NCI-H1930 (cell line): Measurements from ENCODE around the gene ITGAL.
"Not testable (repeated sequence)": the region's sequence is repeated elsewhere in the genome, so short reads cannot be mapped to it uniquely, and the experiment has no call there.

Experiments used
- DNase-seq, 2 experiments: peaks; one replicate each; lab custom pipeline; 2025; lab: John Stamatoyannopoulos, UW

Gene ITGAL

GRCh38 chr16:30457743-30458560, 14.6 kb upstream of the ITGAL start:
- DNase-seq, result no peak

- DNase-seq, result no peak
Measured at GRCh38 chr16:30458561-30459394, 13.8 kb upstream of the ITGAL start.

GRCh38 chr16:30459456-30459855, 13.1 kb upstream of the ITGAL start:
- no peak for DNase-seq

- not testable (repeated sequence) for DNase-seq
Measured at GRCh38 chr16:30461426-30461825, 11.1 kb upstream of the ITGAL start.

GRCh38 chr16:30464078-30464477, 8.5 kb upstream of the ITGAL start:
- DNase-seq, result no peak

- no peak for DNase-seq
Measured at GRCh38 chr16:30470170-30470512, 2.4 kb upstream of the ITGAL start.

- DNase-seq, result no peak
Measured at GRCh38 chr16:30470632-30470995, 1.9 kb upstream of the ITGAL start.

GRCh38 chr16:30473231-30474073, 910 bp downstream of the ITGAL start:
- no peak for DNase-seq

- DNase-seq, result no peak
Measured at GRCh38 chr16:30474074-30474452, 1.5 kb downstream of the ITGAL start.

- no peak for DNase-seq
Measured at GRCh38 chr16:30474684-30475083, 2.1 kb downstream of the ITGAL start.

GRCh38 chr16:30476991-30477390, 4.4 kb downstream of the ITGAL start:
- no peak for DNase-seq

GRCh38 chr16:30477773-30478172, 5.2 kb downstream of the ITGAL start:
- not testable (repeated sequence) for DNase-seq

GRCh38 chr16:30478766-30479478, 6.4 kb downstream of the ITGAL start:
- no peak for DNase-seq

- no peak for DNase-seq
Measured at GRCh38 chr16:30481381-30481780, 8.8 kb downstream of the ITGAL start.

- no peak for DNase-seq
Measured at GRCh38 chr16:30482366-30482765, 9.8 kb downstream of the ITGAL start.

GRCh38 chr16:30484887-30485286, 12.3 kb downstream of the ITGAL start:
- DNase-seq, result no peak

- DNase-seq, result no peak
Measured at GRCh38 chr16:30485818-30486436, 13.4 kb downstream of the ITGAL start.

GRCh38 chr16:30488764-30489605, 16.4 kb downstream of the ITGAL start:
- no peak for DNase-seq

GRCh38 chr16:30490210-30490609, 17.7 kb downstream of the ITGAL start:
- DNase-seq, result no peak

- DNase-seq, result no peak
Measured at GRCh38 chr16:30491229-30491628, 18.7 kb downstream of the ITGAL start.
